MCF 10A (cell line): ENCODE measurements around the gene KCNJ6. TPM values are rescaled to one million over a fixed set of nuclear protein-coding genes. Genes with fewer than 3 reads are reported as not detected.
A peak's percentile ranks its signal among the peaks of the same experiment; 100 is the strongest.
"Not testable (repeated sequence)": the region's sequence is repeated elsewhere in the genome, so short reads cannot be mapped to it uniquely, and the experiment has no call there.

Experiments used
- BruUV-seq: library from RNA; stranded (reverse); fragments of 400-500 nt; replicated peaks from 2 replicates; lab custom pipeline; 2021; lab: Mats Ljungman, UMichigan
- CTCF ChIA-PET: fragments of 300-600 bp; sonication (Branson Sonifier 250); formaldehyde crosslinking; extraction: SDS; loops from one replicate; lab custom pipeline; 2021; ENCODE audit warnings: antibody characterized with exemption, inconsistent platforms; lab: Yijun Ruan, JAX
- POLR2A ChIA-PET: fragments of 300-600, 350-650 bp; sonication (Branson Sonifier 250); formaldehyde crosslinking; extraction: SDS; loops from one replicate; lab custom pipeline; 2020; ENCODE audit warnings: antibody characterized with exemption, inconsistent platforms; lab: Yijun Ruan, JAX
- DNase-seq: peaks from one replicate; pipeline ENCODE4 v3.0.0-alpha.2; 2018; ENCODE audit not compliant: unreplicated experiment
- H3K27ac Mint-ChIP-seq: one replicate; pipeline ENCODE4 v1.8.0; 2022; ENCODE audit warnings: mild to moderate bottlenecking, low read depth, mixed read lengths; ENCODE audit not compliant: unreplicated experiment
- H3K27me3 Mint-ChIP-seq: one replicate; pipeline ENCODE4 v1.8.0; 2022; ENCODE audit warnings: mixed read lengths; ENCODE audit not compliant: insufficient read depth, unreplicated experiment
- H3K36me3 Mint-ChIP-seq: one replicate; pipeline ENCODE4 v1.8.0; 2022; ENCODE audit warnings: mild to moderate bottlenecking, moderate library complexity, mixed read lengths; ENCODE audit not compliant: insufficient read depth, unreplicated experiment
- H3K4me1 Mint-ChIP-seq: one replicate; pipeline ENCODE4 v1.8.0; 2022; ENCODE audit warnings: mixed read lengths; ENCODE audit not compliant: insufficient read depth, unreplicated experiment
- H3K4me3 Mint-ChIP-seq: one replicate; pipeline ENCODE4 v1.8.0; 2022; ENCODE audit warnings: mild to moderate bottlenecking, moderate library complexity, mixed read lengths; ENCODE audit not compliant: unreplicated experiment
- H3K9me3 Mint-ChIP-seq: one replicate; pipeline ENCODE4 v1.8.0; 2022; ENCODE audit warnings: mixed read lengths; ENCODE audit not compliant: unreplicated experiment
- CTCF ChIP-seq: fragments of 200-600 bp; IDR thresholded peaks from one replicate; pipeline ENCODE4 v1.8.0; 2022; ENCODE audit warnings: antibody characterized with exemption, mild to moderate bottlenecking; ENCODE audit not compliant: unreplicated experiment
- intact Hi-C: fragments of 100-400 bp; cut with micrococcal nuclease; formaldehyde crosslinking; loops from 2 replicates; pipeline ENCODE4 v1.14.1; 2022
- total RNA-seq: library from RNA; stranded (reverse); gene quantifications from 2 replicates; pipeline ENCODE4 v1.2.3, GENCODE V29; 2022

The KCNJ6 gene
- total RNA-seq, 1 experiment from 2014 or later: 0.28 TPM

- POLR2A ChIA-PET: no interaction called here
- BruUV-seq: no TSS peak
- H3K4me3 Mint-ChIP-seq: no peak overlapping the region
- H3K9me3 Mint-ChIP-seq: peaks cover 11% of the 10 kb centered on the region
- DNase-seq: no peak
- H3K4me1 Mint-ChIP-seq: no peaks in the 10 kb centered on the region
- CTCF ChIA-PET: no interaction called here
- TF ChIP-seq CTCF: no peak
- no peak overlapping the region for H3K27ac Mint-ChIP-seq
- intact Hi-C loops: no loop called here
- H3K36me3 Mint-ChIP-seq: no peaks in the 10 kb centered on the region
- peaks cover 11% of the 10 kb centered on the region for H3K27me3 Mint-ChIP-seq
These were observed 16.7 kb upstream of the KCNJ6 start for GRCh38 chr21:37932936-37933335.

GRCh38 chr21:37927711-37928110 is 11.5 kb upstream of the KCNJ6 start:
- intact Hi-C loops: no loop called here
- no peak overlapping the region for H3K27ac Mint-ChIP-seq
- H3K9me3 Mint-ChIP-seq: peaks cover 20% of the 10 kb centered on the region

GRCh38 chr21:37921091-37921490 is 4.8 kb upstream of the KCNJ6 start:
- intact Hi-C loops: no loop called here
- Mint-ChIP-seq H3K9me3 (peaks cover under 1% of the 10 kb centered on the region), H3K4me3 (no peak overlapping the region), H3K27me3 (peaks cover 2% of the 10 kb centered on the region), H3K4me1 (no peaks in the 10 kb centered on the region), H3K36me3 (no peaks in the 10 kb centered on the region), H3K27ac (no peak overlapping the region)
- no peak for DNase-seq
- no TSS peak for BruUV-seq
- POLR2A ChIA-PET: no interaction called here
- TF ChIP-seq CTCF: no peak
- CTCF ChIA-PET: no interaction called here

More at GRCh38 chr21:37927711-37928110, 11.5 kb upstream of the KCNJ6 start:
- Mint-ChIP-seq H3K36me3 (no peaks in the 10 kb centered on the region), H3K27me3 (peaks cover 1% of the 10 kb centered on the region), H3K4me1 (no peaks in the 10 kb centered on the region), H3K4me3 (no peak overlapping the region)
- TF ChIP-seq CTCF: no peak
- POLR2A ChIA-PET: no interaction called here
- DNase-seq: no peak
- no TSS peak for BruUV-seq
- CTCF ChIA-PET: no interaction called here

- H3K36me3 Mint-ChIP-seq, CTCF ChIA-PET: not testable (repeated sequence)
These were observed 4.0 kb upstream of the KCNJ6 start for GRCh38 chr21:37920302-37920701.

GRCh38 chr21:37917612-37918011 is 1.4 kb upstream of the KCNJ6 start:
- intact Hi-C loops: loop anchor here (2.0 kb wide), 2 partner anchors 209 to 439 kb away; no protein-coding TSS in a partner anchor
- ChIA-PET CTCF (no interaction called here), POLR2A (no interaction called here)
- Mint-ChIP-seq H3K4me1 (peaks cover 11% of the 10 kb centered on the region), H3K9me3 (no peaks in the 10 kb centered on the region), H3K4me3 (no peak overlapping the region), H3K27ac (no peak overlapping the region), H3K27me3 (peaks cover 31% of the 10 kb centered on the region), H3K36me3 (no peaks in the 10 kb centered on the region)
- BruUV-seq: no TSS peak
- peak; percentile 14 for DNase-seq
- TF ChIP-seq CTCF: no peak

More at GRCh38 chr21:37920302-37920701, 4.0 kb upstream of the KCNJ6 start:
- POLR2A ChIA-PET, H3K4me1 Mint-ChIP-seq, H3K9me3 Mint-ChIP-seq, DNase-seq, H3K4me3 Mint-ChIP-seq, H3K27ac Mint-ChIP-seq, intact Hi-C loops, BruUV-seq: not testable (repeated sequence)
- H3K27me3 Mint-ChIP-seq: peaks cover 10% of the 10 kb centered on the region
